Gastrocnemius medialis (tissue), 4 donors: Measurements from ENCODE around the gene ZNF407. TPM values are rescaled to one million over a fixed set of nuclear protein-coding genes. Genes with fewer than 3 reads are reported as not detected.

ENCODE experiments used
- ATAC-seq, 2 donors: fragments of 150-250 bp; one replicate each; pipeline ENCODE4 v1.9.1; 2016
- DNase-seq, 2 donors: peaks; one replicate each; pipeline ENCODE4 v3.0.0-alpha.2; 2019
- H3K27ac ChIP-seq, 4 donors: fragments of 200-600 bp; sonication (generic); 1 replicate in 1 of 4; 2 replicates in 3 of 4; pipeline ENCODE4 v1.5.1; 2016 to 2018; ENCODE audit warnings: mild to moderate bottlenecking in 2 of 4, moderate library complexity in 1 of 4
- H3K27me3 ChIP-seq, 3 donors: fragments of 200-600 bp; sonication (generic) in 2 of 3; 1 replicate in 1 of 3; 2 replicates in 2 of 3; pipeline versions ENCODE4 v1.5.1 to v1.6.0; 2016 to 2019; ENCODE audit warnings: mild to moderate bottlenecking in 1 of 3, moderate library complexity in 1 of 3
- H3K36me3 ChIP-seq, 2 donors: fragments of 200-600 bp; sonication (generic) in 1 of 2; one replicate each; pipeline ENCODE4 v1.5.1; 2017 to 2018
- H3K4me1 ChIP-seq, 2 donors: fragments of 200-600 bp; sonication (generic) in 1 of 2; one replicate each; pipeline ENCODE4 v1.5.1; 2016 to 2017; ENCODE audit warnings: mild to moderate bottlenecking in 2 of 2
- H3K4me3 ChIP-seq, 4 donors: fragments of 200-600 bp; sonication (generic) in 3 of 4; 1 replicate in 1 of 4; 2 replicates in 3 of 4; pipeline ENCODE4 v1.5.1; 2016 to 2019; ENCODE audit warnings: mild to moderate bottlenecking in 2 of 4
- H3K9me3 ChIP-seq, 3 donors: fragments of 200-600 bp; sonication (generic) in 2 of 3; 1 replicate in 1 of 3; 2 replicates in 2 of 3; pipeline ENCODE4 v1.5.1; 2016 to 2019
- POLR2A ChIP-seq, 2 donors: fragments of 450-650 bp; IDR thresholded peaks; one replicate each; pipeline ENCODE4 v1.6.1; 2017; ENCODE audit warnings: antibody characterized with exemption in 2 of 2, mild to moderate bottlenecking in 2 of 2, moderate library complexity in 2 of 2
- in situ Hi-C, 4 donors: fragments of 200-750 bp; cut with MboI; loops; one replicate each; pipeline versions ENCODE4 v1.15.0 to v1.8.0; 2017; ENCODE audit warnings: low sequenced_read_pairs in 4 of 4
- intact Hi-C: fragments of 100-400 bp; cut with DNase I; formaldehyde crosslinking; loops from one replicate; pipeline ENCODE4 v1.15.1; 2023; ENCODE audit warnings: low total_unique reads
- total RNA-seq, 4 donors: library from RNA; depleted of rRNA; stranded (reverse); fragments of >200 nt; gene quantifications; one replicate each; pipeline versions ENCODE4 v1.1.0 to v1.2.3, GENCODE V29; 2016
- TF ChIP-seq, protein P1 (sequence below), 5 experiments: fragments of 450-650 bp in 3 of 5; fragments of 200-600 bp in 2 of 5; sonication (generic) in 2 of 5; IDR thresholded peaks in 4 of 5; conservative IDR thresholded peaks in 1 of 5; 1 replicate in 4 of 5; 2 replicates in 1 of 5; pipeline ENCODE4 v1.5.1; 2016 to 2019; ENCODE audit warnings: antibody characterized with exemption in 5 of 5, mild to moderate bottlenecking in 3 of 5, moderate library complexity in 3 of 5

ZNF407 gene
- total RNA-seq, 4 donors from 2014 or later = 5.9 to 11.4 (median 9.2) TPM

DNA sequence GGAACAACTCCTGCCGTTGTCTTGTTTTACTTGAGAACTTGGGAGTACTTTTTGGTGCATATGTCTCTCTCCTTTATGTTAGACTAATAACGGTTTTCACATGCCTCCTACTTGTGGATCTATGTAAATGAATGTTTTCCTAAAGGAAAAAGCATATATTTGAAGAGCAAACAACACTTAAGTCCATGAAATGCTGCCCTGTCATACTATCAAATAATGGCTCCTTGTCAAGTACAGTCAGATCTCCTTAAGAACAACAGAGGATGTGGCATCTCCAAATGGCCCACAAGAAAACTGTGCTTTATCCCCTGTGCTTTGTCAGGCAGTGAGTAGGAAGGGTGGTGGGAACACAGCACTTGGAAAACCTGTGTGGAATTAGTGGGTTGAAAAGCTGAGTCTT is 413.0 kb downstream of the ZNF407 start:
- Histone ChIP-seq H3K27me3 (no peaks in the 10 kb centered on the region), H3K4me1 (peaks cover 13 to 16% of the 10 kb centered on the region in 2 donors), H3K36me3 (no peaks in the 10 kb centered on the region), H3K9me3 (no peaks in the 10 kb centered on the region), H3K27ac (peak overlapping the region in 3 of 4 donors; percentile 9 to 74 (median 33)), H3K4me3 (no peak overlapping the region)
- in situ Hi-C loops = no loop called here
- intact Hi-C loops = no loop called here
- DNase-seq = no peak
- TF ChIP-seq, protein P1, sequence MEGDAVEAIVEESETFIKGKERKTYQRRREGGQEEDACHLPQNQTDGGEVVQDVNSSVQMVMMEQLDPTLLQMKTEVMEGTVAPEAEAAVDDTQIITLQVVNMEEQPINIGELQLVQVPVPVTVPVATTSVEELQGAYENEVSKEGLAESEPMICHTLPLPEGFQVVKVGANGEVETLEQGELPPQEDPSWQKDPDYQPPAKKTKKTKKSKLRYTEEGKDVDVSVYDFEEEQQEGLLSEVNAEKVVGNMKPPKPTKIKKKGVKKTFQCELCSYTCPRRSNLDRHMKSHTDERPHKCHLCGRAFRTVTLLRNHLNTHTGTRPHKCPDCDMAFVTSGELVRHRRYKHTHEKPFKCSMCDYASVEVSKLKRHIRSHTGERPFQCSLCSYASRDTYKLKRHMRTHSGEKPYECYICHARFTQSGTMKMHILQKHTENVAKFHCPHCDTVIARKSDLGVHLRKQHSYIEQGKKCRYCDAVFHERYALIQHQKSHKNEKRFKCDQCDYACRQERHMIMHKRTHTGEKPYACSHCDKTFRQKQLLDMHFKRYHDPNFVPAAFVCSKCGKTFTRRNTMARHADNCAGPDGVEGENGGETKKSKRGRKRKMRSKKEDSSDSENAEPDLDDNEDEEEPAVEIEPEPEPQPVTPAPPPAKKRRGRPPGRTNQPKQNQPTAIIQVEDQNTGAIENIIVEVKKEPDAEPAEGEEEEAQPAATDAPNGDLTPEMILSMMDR (IDR thresholded peaks at IDR 0.05 in 4 of 5, conservative IDR thresholded peaks at IDR 0.05 in 1 of 5) = no peak
- TF ChIP-seq POLR2A (IDR thresholded peaks at IDR 0.05) = no peak
- no peak for ATAC-seq

DNA sequence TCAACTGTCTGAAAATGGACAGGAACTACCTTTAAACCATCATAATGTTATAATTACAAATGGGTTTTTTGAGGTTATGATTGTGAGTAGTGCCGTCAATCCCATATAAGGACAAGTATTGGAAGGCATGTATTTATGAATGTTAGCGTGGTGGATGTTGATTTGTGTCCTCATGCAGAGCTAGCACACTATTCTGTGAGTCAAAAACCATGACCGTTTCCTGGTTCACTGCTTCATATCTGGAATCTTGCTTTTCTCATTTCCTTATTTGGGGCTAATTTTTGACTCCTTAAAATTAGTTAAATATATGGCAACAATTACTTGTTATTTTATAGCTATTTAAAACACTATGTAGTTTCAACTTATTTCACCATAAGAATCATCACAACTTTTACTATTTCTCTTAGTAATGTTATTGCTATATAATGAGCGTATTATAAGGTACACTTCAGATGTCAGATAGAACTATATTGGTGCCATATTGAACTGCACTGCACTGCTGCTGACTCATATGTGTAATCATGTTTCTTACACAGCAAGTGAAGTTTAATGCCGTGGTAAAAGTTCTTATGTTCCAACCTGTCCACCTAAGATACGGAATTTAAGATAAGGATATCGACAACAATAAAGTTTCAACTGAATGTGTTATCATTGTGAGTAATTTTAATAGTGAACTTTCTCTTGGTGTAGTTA is 418.5 kb downstream of the ZNF407 start:
- no peak for TF ChIP-seq POLR2A (IDR thresholded peaks at IDR 0.05)
- TF ChIP-seq, protein P1 (IDR thresholded peaks at IDR 0.05 in 4 of 5, conservative IDR thresholded peaks at IDR 0.05 in 1 of 5) = no peak
- ATAC-seq = no peak
- no peak for DNase-seq
- no peaks in the 10 kb centered on the region for H3K27me3 ChIP-seq
- H3K4me3 ChIP-seq = no peak overlapping the region
- H3K4me1 ChIP-seq = no peaks in the 10 kb centered on the region
- in situ Hi-C loops (no loop called here), intact Hi-C loops (no loop called here)
- no peaks in the 10 kb centered on the region for H3K36me3 ChIP-seq
- H3K9me3 ChIP-seq = no peaks in the 10 kb centered on the region
- H3K27ac ChIP-seq = no peak overlapping the region

DNA sequence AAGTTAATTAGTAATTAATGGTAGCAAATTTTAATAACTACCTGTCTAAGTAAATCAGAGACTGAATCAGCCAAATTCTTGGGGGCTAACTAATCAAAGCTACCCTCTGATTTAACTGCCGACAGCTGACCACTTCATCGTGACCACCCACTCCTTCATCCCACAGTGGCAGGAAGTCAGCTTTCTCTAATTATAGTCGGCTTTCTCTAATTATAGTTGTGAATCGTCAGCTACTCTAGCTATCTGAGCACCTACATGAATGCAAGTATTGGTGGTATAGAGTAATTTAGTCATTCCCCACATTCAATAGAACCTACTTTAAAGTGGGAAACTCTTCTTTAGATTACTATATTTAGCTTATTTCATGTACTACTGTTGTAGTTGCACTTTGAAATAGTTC is 425.8 kb downstream of the ZNF407 start:
- Histone ChIP-seq H3K27me3 (no peaks in the 10 kb centered on the region), H3K27ac (no peak overlapping the region), H3K4me1 (no peaks in the 10 kb centered on the region), H3K36me3 (no peaks in the 10 kb centered on the region), H3K9me3 (no peaks in the 10 kb centered on the region), H3K4me3 (no peak overlapping the region)
- TF ChIP-seq, protein P1 (IDR thresholded peaks at IDR 0.05 in 4 of 5, conservative IDR thresholded peaks at IDR 0.05 in 1 of 5) = no peak
- no peak for TF ChIP-seq POLR2A (IDR thresholded peaks at IDR 0.05)
- DNase-seq (no peak), ATAC-seq (no peak)
- intact Hi-C loops (no loop called here), in situ Hi-C loops (no loop called here)

DNA sequence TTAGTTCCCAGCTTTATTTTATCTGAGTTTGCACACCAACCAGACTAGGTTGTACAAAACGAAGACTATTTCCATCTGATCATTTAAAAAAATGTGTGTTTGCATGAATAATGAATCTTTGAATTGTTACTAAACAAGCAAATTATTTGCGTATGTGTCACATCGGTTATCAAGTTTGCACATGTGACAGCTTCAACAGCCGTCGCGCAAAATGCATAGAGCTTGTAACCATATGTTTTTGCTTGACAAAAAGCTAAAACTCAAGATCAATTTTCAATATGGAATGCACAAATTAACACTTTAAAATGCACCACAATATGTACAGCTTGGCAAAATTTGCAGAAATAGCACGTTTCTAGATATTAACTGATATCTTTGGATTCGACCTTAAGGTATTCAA is 427.2 kb downstream of the ZNF407 start:
- intact Hi-C loops = no loop called here
- in situ Hi-C loops = no loop called here
- no peak overlapping the region for H3K4me3 ChIP-seq
- no peak overlapping the region for H3K27ac ChIP-seq
- no peaks in the 10 kb centered on the region for H3K27me3 ChIP-seq
- H3K36me3 ChIP-seq = no peaks in the 10 kb centered on the region
- DNase-seq (no peak), ATAC-seq (no peak)
- no peak for TF ChIP-seq POLR2A (IDR thresholded peaks at IDR 0.05)
- TF ChIP-seq, protein P1 (IDR thresholded peaks at IDR 0.05 in 4 of 5, conservative IDR thresholded peaks at IDR 0.05 in 1 of 5) = no peak
- H3K4me1 ChIP-seq = no peaks in the 10 kb centered on the region
- no peaks in the 10 kb centered on the region for H3K9me3 ChIP-seq

DNA sequence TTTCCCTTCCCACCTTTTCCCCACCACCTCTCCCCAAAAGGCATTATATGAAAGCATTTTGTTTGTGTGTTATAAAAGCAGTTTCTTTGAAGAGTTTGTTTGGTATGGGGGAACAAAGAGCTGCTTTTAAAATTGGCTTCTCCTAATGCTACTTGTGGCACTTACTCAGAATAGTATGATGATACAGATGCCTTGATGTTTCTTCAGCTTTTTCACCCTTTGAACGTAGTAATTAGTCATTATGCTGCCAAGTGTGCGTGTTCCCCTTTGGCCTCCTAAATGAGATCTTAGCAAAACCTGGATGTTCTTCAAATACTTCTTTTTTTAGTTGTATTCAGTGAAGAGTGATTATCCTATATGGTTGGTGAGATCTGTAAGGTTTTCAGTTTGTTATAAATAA is 427.9 kb downstream of the ZNF407 start:
- intact Hi-C loops = no loop called here
- DNase-seq (no peak), ATAC-seq (no peak)
- in situ Hi-C loops = no loop called here
- Histone ChIP-seq H3K27me3 (no peaks in the 10 kb centered on the region), H3K27ac (no peak overlapping the region), H3K4me3 (no peak overlapping the region), H3K4me1 (no peaks in the 10 kb centered on the region), H3K36me3 (no peaks in the 10 kb centered on the region), H3K9me3 (no peaks in the 10 kb centered on the region)
- TF ChIP-seq, protein P1 (IDR thresholded peaks at IDR 0.05 in 4 of 5, conservative IDR thresholded peaks at IDR 0.05 in 1 of 5) = no peak
- no peak for TF ChIP-seq POLR2A (IDR thresholded peaks at IDR 0.05)
